ENCODE measurements around the gene NEDD1.
A peak's percentile ranks its signal among the peaks of the same experiment; 100 is the strongest.

Gene NEDD1

GRCh38 chr12:96901175-96901574 lies 5.9 kb upstream of the NEDD1 start:
- H3K27ac ChIP-seq: no peak overlapping the region
- no peak for TF ChIP-seq CTCF (IDR thresholded peaks at IDR 0.05)
- TF ChIP-seq ZFX (IDR thresholded peaks at IDR 0.05; ENCODE audit: borderline replicate concordance): no peak

- H3K27ac ChIP-seq: no peak overlapping the region
- TF ChIP-seq CTCF (IDR thresholded peaks at IDR 0.05) (peak; percentile 28), ZFX (IDR thresholded peaks at IDR 0.05; ENCODE audit: borderline replicate concordance) (no peak)
Measured at GRCh38 chr12:96902076-96902475, 5.0 kb upstream of the NEDD1 start.

GRCh38 chr12:96906498-96906848 lies 584 bp upstream of the NEDD1 start:
- peak overlapping the region; percentile 64 for H3K27ac ChIP-seq
- TF ChIP-seq CTCF (IDR thresholded peaks at IDR 0.05) (no peak), ZFX (IDR thresholded peaks at IDR 0.05; ENCODE audit: borderline replicate concordance) (no peak)

- H3K27ac ChIP-seq: peak overlapping the region; percentile 64
- no peak for TF ChIP-seq CTCF (IDR thresholded peaks at IDR 0.05)
- TF ChIP-seq ZFX (IDR thresholded peaks at IDR 0.05; ENCODE audit: borderline replicate concordance): no peak
Measured at GRCh38 chr12:96907671-96908422, 790 bp downstream of the NEDD1 start.

GRCh38 chr12:96908423-96908675 lies 1.3 kb downstream of the NEDD1 start:
- no peak overlapping the region for H3K27ac ChIP-seq
- TF ChIP-seq ZFX (IDR thresholded peaks at IDR 0.05; ENCODE audit: borderline replicate concordance) (no peak), CTCF (IDR thresholded peaks at IDR 0.05) (no peak)

- no peak overlapping the region for H3K27ac ChIP-seq
- TF ChIP-seq ZFX (IDR thresholded peaks at IDR 0.05; ENCODE audit: borderline replicate concordance) (no peak), CTCF (IDR thresholded peaks at IDR 0.05) (no peak)
Measured at GRCh38 chr12:96912261-96912660, 5.2 kb downstream of the NEDD1 start.

GRCh38 chr12:96912943-96913342 lies 5.9 kb downstream of the NEDD1 start:
- H3K27ac ChIP-seq: no peak overlapping the region
- TF ChIP-seq ZFX (IDR thresholded peaks at IDR 0.05; ENCODE audit: borderline replicate concordance): no peak
- TF ChIP-seq CTCF (IDR thresholded peaks at IDR 0.05): no peak

Data from 22Rv1 (cell line).